CMK (cell line): ENCODE measurements around the gene GLYATL2.

ENCODE experiments used
- DNase-seq: peaks from one replicate; pipeline ENCODE4 v3.0.0-alpha.2; 2010; ENCODE audit warnings: low read depth

The GLYATL2 gene

GRCh38 chr11:58801302-58801701 is 43.2 kb downstream of the GLYATL2 start:
- DNase-seq = no peak

DNA sequence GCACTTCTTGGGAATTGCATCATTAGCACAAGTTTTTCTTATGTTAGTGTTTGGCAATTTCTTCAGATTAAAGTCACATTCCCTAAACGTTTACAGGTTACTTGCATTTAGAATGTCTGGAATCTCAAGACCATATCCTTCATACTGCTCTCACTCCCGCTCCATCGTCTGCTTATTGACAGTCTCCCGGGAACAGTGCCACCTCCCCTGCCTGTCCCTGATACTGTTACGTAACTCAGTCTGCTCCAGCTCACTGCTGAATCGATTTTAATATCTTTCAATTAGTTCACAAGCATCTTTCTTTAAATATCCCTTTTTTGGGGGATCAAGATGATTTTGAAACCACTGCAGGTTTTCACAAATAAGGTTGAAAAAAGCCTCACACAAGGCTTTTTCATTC is 48.2 kb downstream of the GLYATL2 start:
- DNase-seq = no peak

- DNase-seq = peak; percentile 17
Measured at GRCh38 chr11:58788355-58789023, 56.0 kb downstream of the GLYATL2 start.

DNA sequence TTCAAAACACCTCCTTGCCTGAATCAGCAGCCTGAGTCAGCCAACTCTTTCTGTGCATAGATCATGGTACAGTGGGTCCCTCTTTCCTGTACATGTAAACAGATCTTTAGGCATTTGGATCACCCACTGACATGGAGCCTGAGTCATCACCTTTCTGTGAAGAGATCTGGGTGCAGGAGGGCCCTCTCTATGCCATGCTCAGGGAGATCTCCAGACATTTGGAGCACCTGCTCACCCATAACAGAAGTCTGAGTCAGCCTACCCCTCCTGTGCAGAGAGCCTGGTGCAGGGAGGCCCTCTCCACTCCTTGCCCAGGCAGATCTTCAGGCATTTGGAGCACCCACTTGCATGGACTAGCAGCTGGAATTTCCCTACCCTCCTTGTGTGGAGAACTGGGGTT is 56.6 kb downstream of the GLYATL2 start:
- no peak for DNase-seq

GRCh38 chr11:58786693-58787092 is 57.8 kb downstream of the GLYATL2 start:
- no peak for DNase-seq

- no peak for DNase-seq
Measured at GRCh38 chr11:58784995-58785394, 59.5 kb downstream of the GLYATL2 start.
